PC-3 (cell line): ENCODE results near the gene AMER3.

Experiments used
- CTCF ChIP-seq: fragments of 300-600 bp; sonication (generic); conservative IDR thresholded peaks from 2 replicates; pipeline ENCODE4 v1.5.1; 2017; ENCODE audit warnings: antibody characterized with exemption, low read depth, mild to moderate bottlenecking, low read length
- EZH2 ChIP-seq: fragments of 300-600 bp; sonication (generic); IDR thresholded peaks from one replicate; pipeline ENCODE4 v1.6.1; 2017; ENCODE audit warnings: antibody characterized with exemption, mild to moderate bottlenecking, low read length; ENCODE audit not compliant: unreplicated experiment
- EZH2phosphoT487 ChIP-seq: fragments of 300-600 bp; sonication (generic); IDR thresholded peaks from 2 replicates; pipeline ENCODE4 v1.6.1; 2018; ENCODE audit warnings: mild to moderate bottlenecking, antibody characterized with exemption, low read length, borderline replicate concordance

GRCh38 chr2:130756053-130756873 is 923 bp downstream of the AMER3 start:
- TF ChIP-seq CTCF (no peak), EZH2phosphoT487 (no peak), EZH2 (no peak)
